Natural killer cell (primary cell): Measurements from ENCODE around the gene BIRC7. TPM values are rescaled to one million over a fixed set of nuclear protein-coding genes. Genes with fewer than 3 reads are reported as not detected.
A peak's percentile ranks its signal among the peaks of the same experiment; 100 is the strongest.
"Not testable (repeated sequence)": the region's sequence is repeated elsewhere in the genome, so short reads cannot be mapped to it uniquely, and the experiment has no call there.

ENCODE experiments used
- ATAC-seq, 3 donors: fragments of 150-1000 bp in 2 of 3; fragments of 200-7000 bp in 1 of 3; cut with Tn5 transposase; 1 replicate in 1 of 3; 2 replicates in 2 of 3; pipeline ENCODE4 v1.10.0; 2021; ENCODE audit warnings: mild to moderate bottlenecking in 2 of 3, moderate library complexity in 2 of 3
- DNase-seq, 2 donors: peaks; one replicate each; pipeline versions ENCODE4 v3.0.0 to v3.0.0-alpha.2; 2013 to 2021; ENCODE audit warnings: mixed read lengths in 1 of 2
- H3K27ac ChIP-seq: one replicate; pipeline ENCODE4 v1.5.1; 2013; ENCODE audit warnings: mild to moderate bottlenecking, low read length
- H3K27me3 ChIP-seq: one replicate; pipeline ENCODE4 v1.6.1; 2013; ENCODE audit warnings: low read length; ENCODE audit not compliant: control insufficient read depth, insufficient read depth
- H3K36me3 ChIP-seq: one replicate; pipeline ENCODE4 v1.6.1; 2013; ENCODE audit warnings: low read length; ENCODE audit not compliant: control insufficient read depth, insufficient read depth
- H3K4me1 ChIP-seq: one replicate; pipeline ENCODE4 v1.6.1; 2013; ENCODE audit warnings: low read length; ENCODE audit not compliant: control insufficient read depth, insufficient read depth
- H3K4me3 ChIP-seq: one replicate; pipeline ENCODE4 v1.5.1; 2013; ENCODE audit warnings: low read length
- H3K9me3 ChIP-seq: one replicate; pipeline ENCODE4 v1.6.1; 2013; ENCODE audit warnings: low read length; ENCODE audit not compliant: control insufficient read depth, insufficient read depth
- H3K27ac Mint-ChIP-seq, 2 donors: one replicate each; pipeline ENCODE4 v1.8.0; 2022; ENCODE audit warnings: mild to moderate bottlenecking in 2 of 2, mixed read lengths in 2 of 2, moderate library complexity in 1 of 2
- H3K27me3 Mint-ChIP-seq, 2 donors: one replicate each; pipeline ENCODE4 v1.8.0; 2022; ENCODE audit warnings: low read depth in 2 of 2, mixed read lengths in 2 of 2
- H3K36me3 Mint-ChIP-seq: one replicate; pipeline ENCODE4 v1.8.0; 2022; ENCODE audit warnings: mixed read lengths
- H3K4me1 Mint-ChIP-seq, 2 donors: one replicate each; pipeline ENCODE4 v1.8.0; 2022; ENCODE audit warnings: mixed read lengths in 2 of 2
- H3K4me3 Mint-ChIP-seq: one replicate; pipeline ENCODE4 v1.8.0; 2022; ENCODE audit warnings: mild to moderate bottlenecking, moderate library complexity, mixed read lengths
- H3K9me3 Mint-ChIP-seq, 2 donors: one replicate each; pipeline ENCODE4 v1.8.0; 2022; ENCODE audit warnings: mixed read lengths in 2 of 2
- CTCF ChIP-seq: fragments of 200-600 bp; IDR thresholded peaks from one replicate; pipeline ENCODE4 v1.8.0; 2022; ENCODE audit warnings: antibody characterized with exemption
- WGBS: methylation state at CpG from one replicate; pipeline ENCODE4 v1.1.7; 2013; ENCODE audit warnings: missing lambda C conversion rate; ENCODE audit not compliant: insufficient coverage; 5-methylcytosine and 5-hydroxymethylcytosine counted together
- intact Hi-C: fragments of 100-400 bp; cut with micrococcal nuclease; formaldehyde crosslinking; loops from one replicate; pipeline ENCODE4 v1.14.2; 2022
- total RNA-seq, 4 donors: library from RNA; stranded (reverse); fragments of 120-200 nt in 1 of 4; gene quantifications; one replicate each; pipeline versions ENCODE4 v1.2.3 to v1.2.4, GENCODE V29; 2013 to 2022

The BIRC7 gene
- total RNA-seq, 3 donors from 2014 or later (not counting 1 experiment from before 2014, with no cell fraction given): not detected

DNA sequence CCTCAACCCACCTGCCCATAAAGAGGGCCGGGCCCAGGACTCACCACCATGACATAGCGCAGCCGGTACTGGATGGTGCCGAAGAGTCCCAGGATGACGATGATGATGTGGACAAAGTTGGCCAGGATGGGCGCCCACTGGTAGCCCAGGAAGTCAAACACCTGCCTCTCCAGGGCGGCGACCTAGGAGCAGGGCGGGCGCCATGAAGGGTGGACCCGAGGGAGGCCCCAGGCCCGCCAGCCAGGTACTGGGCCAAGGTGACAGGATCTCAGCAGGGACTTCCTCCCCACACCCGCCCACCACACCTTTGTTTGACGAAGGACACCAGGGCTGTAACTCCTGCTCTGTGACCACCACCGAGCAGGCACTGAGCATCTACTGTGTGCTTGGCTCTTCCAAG is 14.2 kb downstream of the BIRC7 start:
- H3K27ac ChIP-seq: no peak overlapping the region
- H3K4me3 ChIP-seq: no peak overlapping the region
- Mint-ChIP-seq H3K4me1 (no peaks in the 10 kb centered on the region), H3K36me3 (no peaks in the 10 kb centered on the region), H3K9me3 (no peaks in the 10 kb centered on the region), H3K27ac (no peak overlapping the region), H3K4me3 (no peak overlapping the region), H3K27me3 (peaks cover 19 to 29% of the 10 kb centered on the region in 2 donors)
- DNase-seq (no peak), ATAC-seq (no peak)
- H3K9me3 ChIP-seq: no peaks in the 10 kb centered on the region
- WGBS: 93% methylated on average over 15 of the region's 15 CpGs
- TF ChIP-seq CTCF: no peak
- peaks cover 4% of the 10 kb centered on the region for H3K4me1 ChIP-seq
- intact Hi-C loops: no loop called here
- no peaks in the 10 kb centered on the region for H3K36me3 ChIP-seq
- H3K27me3 ChIP-seq: peaks cover 14% of the 10 kb centered on the region

- H3K4me1 ChIP-seq, H3K27ac ChIP-seq, ATAC-seq, H3K9me3 ChIP-seq, H3K4me3 ChIP-seq, H3K4me1 Mint-ChIP-seq, H3K36me3 ChIP-seq, intact Hi-C loops, H3K27ac Mint-ChIP-seq, H3K9me3 Mint-ChIP-seq, H3K36me3 Mint-ChIP-seq, DNase-seq, H3K4me3 Mint-ChIP-seq: not testable (repeated sequence)
- H3K27me3 ChIP-seq: peaks cover 20% of the 10 kb centered on the region
- peaks cover 31 to 34% of the 10 kb centered on the region in 2 donors for H3K27me3 Mint-ChIP-seq
- WGBS: 22% methylated on average over 10 of the region's 14 CpGs
Observed at GRCh38 chr20:63251350-63251749, 15.6 kb downstream of the BIRC7 start.

DNA sequence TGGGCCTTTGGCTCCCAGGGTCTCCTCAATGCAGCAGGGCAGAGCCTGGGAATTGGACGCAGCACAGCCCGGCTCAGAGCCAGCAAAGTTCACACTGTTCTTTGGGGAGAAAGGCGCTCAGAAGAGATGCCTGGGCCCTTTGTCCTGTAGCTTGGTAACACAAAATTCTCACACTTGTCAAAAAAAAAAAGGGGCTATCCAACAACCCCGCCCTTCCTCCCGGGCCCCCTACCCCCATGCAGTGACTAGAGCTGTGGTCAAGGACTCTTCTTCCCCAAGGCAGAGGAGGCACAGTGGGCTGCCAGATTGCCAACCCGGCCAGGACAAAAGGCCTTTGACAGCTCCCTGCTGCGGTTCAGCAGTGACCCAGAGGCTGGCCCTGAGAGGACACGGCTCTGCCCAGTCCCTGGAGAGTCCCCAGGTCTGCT is 16.6 kb downstream of the BIRC7 start:
- no peaks in the 10 kb centered on the region for H3K9me3 ChIP-seq

GRCh38 chr20:63253065-63253437 is 17.3 kb downstream of the BIRC7 start:
- Mint-ChIP-seq H3K4me1 (no peaks in the 10 kb centered on the region), H3K27ac (no peak overlapping the region), H3K4me3 (peak overlapping the region; percentile 28), H3K9me3 (no peaks in the 10 kb centered on the region), H3K36me3 (no peaks in the 10 kb centered on the region), H3K27me3 (peaks cover 39 to 41% of the 10 kb centered on the region in 2 donors)
- no peak overlapping the region for H3K4me3 ChIP-seq
- no peaks in the 10 kb centered on the region for H3K9me3 ChIP-seq
- no peak for DNase-seq
- no peak for ATAC-seq
- H3K4me1 ChIP-seq: peaks cover 4% of the 10 kb centered on the region
- no peaks in the 10 kb centered on the region for H3K36me3 ChIP-seq
- TF ChIP-seq CTCF: no peak
- H3K27ac ChIP-seq: no peak overlapping the region
- H3K27me3 ChIP-seq: peaks cover 20% of the 10 kb centered on the region
- intact Hi-C loops: no loop called here
- 11% methylated on average over 16 of the region's 16 CpGs for WGBS

More for the DNA sequence above, 16.6 kb downstream of the BIRC7 start:
- peaks cover 20% of the 10 kb centered on the region for H3K27me3 ChIP-seq
- Mint-ChIP-seq H3K36me3 (no peaks in the 10 kb centered on the region), H3K4me3 (no peak overlapping the region), H3K9me3 (no peaks in the 10 kb centered on the region), H3K4me1 (no peaks in the 10 kb centered on the region), H3K27ac (no peak overlapping the region), H3K27me3 (peaks cover 37 to 39% of the 10 kb centered on the region in 2 donors)
- H3K4me1 ChIP-seq: peaks cover 4% of the 10 kb centered on the region
- H3K4me3 ChIP-seq: no peak overlapping the region
- ATAC-seq: no peak
- WGBS: 75% methylated on average over 8 of the region's 8 CpGs
- no peak overlapping the region for H3K27ac ChIP-seq
- DNase-seq: no peak
- intact Hi-C loops: no loop called here
- TF ChIP-seq CTCF: no peak
- no peaks in the 10 kb centered on the region for H3K36me3 ChIP-seq
